OCI-LY1 (cell line): ENCODE results near the gene NFIB.

Experiments used
- H2AFZ ChIP-seq: fragments of 200-600 bp; sonication (generic), shearing (Covaris generic); 2 replicates; pipeline ENCODE4 v1.6.0; 2014; ENCODE audit warnings: antibody characterized with exemption, mild to moderate bottlenecking, low read length
- H3F3A ChIP-seq: fragments of 200-600 bp; sonication (generic), shearing (Covaris generic); 2 replicates; pipeline ENCODE4 v1.6.0; 2014; ENCODE audit warnings: mild to moderate bottlenecking, antibody characterized with exemption, low read length, moderate library complexity; ENCODE audit not compliant: insufficient read depth
- H3K27ac ChIP-seq: fragments of 200-600 bp; sonication (generic); 2 replicates; pipeline ENCODE4 v1.5.1; 2014; ENCODE audit warnings: low read length, mixed run types, mild to moderate bottlenecking, low read depth; ENCODE audit not compliant: poor library complexity, severe bottlenecking
- H3K27me3 ChIP-seq: fragments of 200-600 bp; sonication (generic); 2 replicates; pipeline ENCODE4 v1.6.0; 2014; ENCODE audit warnings: antibody characterized with exemption, mild to moderate bottlenecking, low read length, moderate library complexity; ENCODE audit not compliant: insufficient read depth
- H3K36me3 ChIP-seq: fragments of 200-600 bp; sonication (generic); 2 replicates; pipeline ENCODE4 v1.6.1; 2014; ENCODE audit warnings: mild to moderate bottlenecking, antibody characterized with exemption, low read length, moderate library complexity, mixed read lengths; ENCODE audit not compliant: insufficient read depth
- H3K4me1 ChIP-seq: fragments of 200-600 bp; sonication (generic); 2 replicates; pipeline ENCODE4 v1.5.1; 2014; ENCODE audit warnings: mild to moderate bottlenecking, low read length, moderate library complexity; ENCODE audit not compliant: insufficient read depth, severe bottlenecking
- H3K4me2 ChIP-seq: fragments of 200-600 bp; sonication (generic), shearing (Covaris generic); 2 replicates; pipeline ENCODE4 v1.6.1; 2014; ENCODE audit warnings: low read length
- H3K4me3 ChIP-seq: fragments of 200-600 bp; sonication (generic); 2 replicates; pipeline ENCODE4 v1.5.1; 2014; ENCODE audit warnings: low read length, low read depth, mild to moderate bottlenecking, mixed read lengths; ENCODE audit not compliant: poor library complexity, severe bottlenecking
- H3K79me2 ChIP-seq: fragments of 200-600 bp; shearing (Covaris generic); 2 replicates; pipeline ENCODE4 v1.6.1; 2016; ENCODE audit warnings: mixed run types, low read length, mixed read lengths; ENCODE audit not compliant: insufficient read depth
- H3K9ac ChIP-seq: fragments of 200-600 bp; sonication (generic), shearing (Covaris generic); 2 replicates; pipeline ENCODE4 v1.6.1; 2014; ENCODE audit warnings: mild to moderate bottlenecking, low read length, mixed read lengths
- H3K9me2 ChIP-seq: fragments of 200-600 bp; sonication (generic), shearing (Covaris generic); 2 replicates; pipeline ENCODE4 v1.6.1; 2014; ENCODE audit warnings: low read depth, mild to moderate bottlenecking, low read length, mixed read lengths
- H3K9me3 ChIP-seq: fragments of 200-600 bp; shearing (Covaris generic); 2 replicates; pipeline ENCODE4 v1.6.1; 2014; ENCODE audit warnings: low read length, mixed read lengths
- H4K20me1 ChIP-seq: fragments of 200-600 bp; sonication (generic), shearing (Covaris generic); 2 replicates; pipeline ENCODE4 v1.6.0; 2016; ENCODE audit warnings: mild to moderate bottlenecking, low read length; ENCODE audit not compliant: insufficient read depth
- CTCF ChIP-seq: fragments of 200-600 bp; sonication (generic), shearing (Covaris generic); IDR thresholded peaks from 2 replicates; pipeline ENCODE4 v1.5.1; 2017; ENCODE audit warnings: mild to moderate bottlenecking, antibody characterized with exemption, low read length, moderate library complexity, mixed read lengths
- EZH2 ChIP-seq: fragments of 200-600 bp; sonication (generic), shearing (Covaris generic); IDR thresholded peaks from 2 replicates; pipeline ENCODE4 v1.8.0; 2017; ENCODE audit warnings: borderline replicate concordance, mixed run types, mild to moderate bottlenecking, antibody characterized with exemption, low read length, moderate library complexity, mixed read lengths

The NFIB gene

GRCh38 chr9:14263707-14264483 is 50.0 kb downstream of the NFIB start:
- H3K9ac ChIP-seq: no peak overlapping the region
- H2AFZ ChIP-seq: no peak overlapping the region
- no peak overlapping the region for H3K4me3 ChIP-seq
- no peaks in the 10 kb centered on the region for H3K27me3 ChIP-seq
- H3K4me2 ChIP-seq: no peak overlapping the region
- no peaks in the 10 kb centered on the region for H3F3A ChIP-seq
- TF ChIP-seq CTCF (no peak), EZH2 (no peak)
- H3K36me3 ChIP-seq: no peaks in the 10 kb centered on the region
- H3K9me2 ChIP-seq: no peaks in the 10 kb centered on the region
- no peaks in the 10 kb centered on the region for H4K20me1 ChIP-seq
- H3K9me3 ChIP-seq: no peaks in the 10 kb centered on the region
- H3K4me1 ChIP-seq: no peaks in the 10 kb centered on the region
- no peaks in the 10 kb centered on the region for H3K79me2 ChIP-seq
- no peak overlapping the region for H3K27ac ChIP-seq

- H3K4me2 ChIP-seq: no peak overlapping the region
- no peaks in the 10 kb centered on the region for H3F3A ChIP-seq
- H3K27me3 ChIP-seq: no peaks in the 10 kb centered on the region
- no peaks in the 10 kb centered on the region for H3K9me3 ChIP-seq
- no peaks in the 10 kb centered on the region for H3K79me2 ChIP-seq
- no peaks in the 10 kb centered on the region for H4K20me1 ChIP-seq
- no peak overlapping the region for H3K4me3 ChIP-seq
- no peaks in the 10 kb centered on the region for H3K36me3 ChIP-seq
- TF ChIP-seq EZH2: no peak
- no peak for TF ChIP-seq CTCF
- H3K9me2 ChIP-seq: no peaks in the 10 kb centered on the region
- H2AFZ ChIP-seq: no peak overlapping the region
- H3K4me1 ChIP-seq: no peaks in the 10 kb centered on the region
- no peak overlapping the region for H3K27ac ChIP-seq
- H3K9ac ChIP-seq: no peak overlapping the region
These were observed 51.1 kb downstream of the NFIB start for GRCh38 chr9:14262827-14263226.

- Histone ChIP-seq H3K4me2 (no peak overlapping the region), H3K4me1 (no peaks in the 10 kb centered on the region), H3K9ac (no peak overlapping the region), H4K20me1 (no peaks in the 10 kb centered on the region), H3K27me3 (no peaks in the 10 kb centered on the region), H3K4me3 (no peak overlapping the region), H3K9me2 (no peaks in the 10 kb centered on the region), H3K79me2 (no peaks in the 10 kb centered on the region), H3K9me3 (no peaks in the 10 kb centered on the region), H3F3A (no peaks in the 10 kb centered on the region), H2AFZ (no peak overlapping the region), H3K27ac (no peak overlapping the region), H3K36me3 (no peaks in the 10 kb centered on the region)
- TF ChIP-seq CTCF: no peak
- TF ChIP-seq EZH2: no peak
These were observed 52.3 kb downstream of the NFIB start for GRCh38 chr9:14261616-14262015.
